K562 (cell line): Measurements from ENCODE around the gene HOPX. TPM values are rescaled to one million over a fixed set of nuclear protein-coding genes. Genes with fewer than 3 reads are reported as not detected.
A peak's percentile ranks its signal among the peaks of the same experiment; 100 is the strongest.

ENCODE experiments used
- ATAC-seq: fragments of 200-7000 bp; cut with Tn5 transposase; 3 replicates; pipeline ENCODE4 v1.9.1; 2020; ENCODE audit warnings: moderate library complexity
- BruUV-seq: library from RNA; stranded (reverse); fragments of 400-500 nt; replicated peaks from 2 replicates; lab custom pipeline; 2021; lab: Mats Ljungman, UMichigan
- CTCF ChIA-PET: fragments of 300-600 bp; formaldehyde crosslinking; extraction: SDS; loops from one replicate; lab custom pipeline; 2021; ENCODE audit warnings: low intra/inter-chr PET ratio; lab: Yijun Ruan, JAX
- POLR2A ChIA-PET: fragments of 300-600, 350-650 bp; sonication (Branson Sonifier 250); formaldehyde crosslinking; extraction: SDS; loops from one replicate; lab custom pipeline; 2021; ENCODE audit warnings: antibody characterized with exemption, inconsistent platforms; lab: Yijun Ruan, JAX
- DNase-seq, 4 experiments: peaks; one replicate each; pipeline versions ENCODE4 v3.0.0 to v3.0.0-alpha.2; 2011 to 2018; ENCODE audit warnings: low spot score in 3 of 4, mixed read lengths in 3 of 4; ENCODE audit errors: extremely low read depth in 1 of 4
- FAIRE-seq: peaks from 2 replicates; lab custom pipeline; 2011; peaks lifted over from hg19 to GRCh38; lab: Jason Lieb, UNC
- H2AFZ ChIP-seq: 2 replicates; pipeline ENCODE4 v1.6.0; 2011; ENCODE audit warnings: low read depth, low read length, control low read depth, inconsistent platforms
- H3K27ac ChIP-seq: fragments of 200-600 bp; 3 replicates; pipeline ENCODE4 v1.8.0; 2011; ENCODE audit warnings: low read depth, mild to moderate bottlenecking, control low read depth, inconsistent platforms, low read length, moderate library complexity, mixed read lengths; ENCODE audit errors: extremely low read depth
- H3K27me3 ChIP-seq, 2 experiments: fragments of 300-600 bp in 1 of 2; 2 replicates in 1 of 2; 3 replicates in 1 of 2; pipeline versions ENCODE4 v1.6.0 to v1.8.0; 2011; ENCODE audit warnings: inconsistent platforms in 2 of 2, low read length in 2 of 2, mild to moderate bottlenecking in 1 of 2, mixed read lengths in 1 of 2, moderate library complexity in 1 of 2; ENCODE audit not compliant: control insufficient read depth in 2 of 2, insufficient read depth in 2 of 2
- H3K36me3 ChIP-seq: fragments of 300-600 bp; 3 replicates; pipeline ENCODE4 v1.8.0; 2011; ENCODE audit warnings: mild to moderate bottlenecking, low read length, inconsistent platforms; ENCODE audit not compliant: control insufficient read depth, insufficient read depth
- H3K4me1 ChIP-seq, 2 experiments: fragments of 200-600 bp in 1 of 2; replicated peaks in 1 of 2; 2 replicates in 1 of 2; 3 replicates in 1 of 2; pipeline versions ENCODE4 v1.5.1 to v1.8.0; 2011; ENCODE audit warnings: inconsistent platforms in 2 of 2, low read length in 2 of 2, mild to moderate bottlenecking in 1 of 2, mixed read lengths in 1 of 2, moderate library complexity in 1 of 2; ENCODE audit not compliant: control insufficient read depth in 2 of 2, insufficient read depth in 2 of 2
- H3K4me2 ChIP-seq: 2 replicates; pipeline ENCODE4 v1.6.1; 2011; ENCODE audit warnings: low read length, control low read depth, inconsistent platforms, mixed read lengths; ENCODE audit not compliant: insufficient read depth
- H3K4me3 ChIP-seq: fragments of 200-600 bp; sonication (generic), shearing (Covaris generic); 2 replicates; pipeline ENCODE4 v1.5.1; 2016; ENCODE audit warnings: control low read depth, inconsistent platforms
- H3K79me2 ChIP-seq: fragments of 200-600 bp; 3 replicates; pipeline ENCODE4 v1.8.0; 2011; ENCODE audit warnings: low read length, inconsistent platforms; ENCODE audit not compliant: control insufficient read depth, insufficient read depth
- H3K9ac ChIP-seq, 2 experiments: 2 replicates each; pipeline versions ENCODE4 v1.6.0 to v1.6.1; 2011; ENCODE audit warnings: low read depth in 2 of 2, low read length in 2 of 2, control low read depth in 1 of 2, inconsistent platforms in 1 of 2, mild to moderate bottlenecking in 1 of 2, mixed read lengths in 1 of 2; ENCODE audit not compliant: insufficient read depth in 1 of 2
- H3K9me1 ChIP-seq: one replicate; pipeline ENCODE4 v1.6.0; 2011; ENCODE audit warnings: inconsistent platforms, mild to moderate bottlenecking, low read length, moderate library complexity; ENCODE audit not compliant: control insufficient read depth, insufficient read depth
- H3K9me3 ChIP-seq: replicated peaks from 2 replicates; pipeline ENCODE4 v1.5.1; 2011; ENCODE audit warnings: low read depth, low read length, inconsistent platforms; ENCODE audit not compliant: control insufficient read depth, insufficient read depth
- H4K20me1 ChIP-seq: replicated peaks from 2 replicates; pipeline ENCODE4 v1.6.1; 2011; ENCODE audit warnings: low read length, inconsistent platforms, mixed read lengths; ENCODE audit not compliant: control insufficient read depth, insufficient read depth
- CTCF ChIP-seq, 3 experiments: IDR thresholded peaks in 2 of 3; conservative IDR thresholded peaks in 1 of 3; 2 replicates each; pipeline ENCODE4 v1.5.1; 2011 to 2012; ENCODE audit warnings: low read length in 3 of 3, mild to moderate bottlenecking in 3 of 3, control low read depth in 2 of 3, improper control_type of control experiment in 1 of 3, inconsistent platforms in 1 of 3, low read depth in 1 of 3, mixed read lengths in 1 of 3, moderate library complexity in 1 of 3; ENCODE audit not compliant: insufficient read depth in 2 of 3
- NFYB ChIP-seq: IDR thresholded peaks from 2 replicates; pipeline ENCODE4 v1.6.1; 2011; ENCODE audit warnings: mild to moderate bottlenecking, moderate library complexity; ENCODE audit not compliant: insufficient read length; ENCODE audit errors: extremely low read depth
- WGBS: fragments of 100-300 bp; shearing (Covaris generic); methylation state at CpG from one replicate; pipeline ENCODE4 v1.1.6; 2016; ENCODE audit warnings: low coverage, mixed read lengths; ENCODE audit not compliant: insufficient coverage; ENCODE audit errors: missing lambda C conversion rate; 5-methylcytosine and 5-hydroxymethylcytosine counted together
- in situ Hi-C: fragments of 300-500 bp; cut with MboI; formaldehyde crosslinking; loops from 4 replicates; pipeline ENCODE4 v1.15.0; 2018; ENCODE audit warnings: inconsistent platforms, mixed read lengths
- intact Hi-C: fragments of 100-400 bp; cut with micrococcal nuclease; formaldehyde crosslinking; loops from 2 replicates; pipeline ENCODE4 v1.14.2; 2022
- polyA plus RNA-seq, 8 experiments: library from polyadenylated mRNA; depleted of rRNA in 4 of 8; stranded (reverse) in 5 of 8; unstranded in 3 of 8; fragments of >200 nt; fragmentation: Nextera tagmentation in 2 of 8; fragmentation: Illumina TruSeq in 1 of 8; extraction: Ambion mirVana in 2 of 8; extraction: Trizol in 1 of 8; gene quantifications; 2 replicates each; pipeline versions ENCODE4 v1.2.1 to v1.2.3, GENCODE V29; 2011 to 2014; ENCODE audit warnings: inconsistent platforms in 1 of 8, missing spikeins in 1 of 8
- total RNA-seq, 7 experiments: library from RNA; depleted of rRNA in 6 of 7; stranded (reverse); fragments of >200 nt in 6 of 7; fragmentation: Illumina TruSeq in 2 of 7; extraction: Trizol in 2 of 7; gene quantifications; 2 replicates each; pipeline versions ENCODE4 v1.2.1 to v1.2.3, GENCODE V29; 2011 to 2021; ENCODE audit warnings: low replicate concordance in 1 of 7

The HOPX gene
- total and polyA plus RNA-seq, 9 of the 15 experiments (the other 6 are each of a cell fraction or from before 2014, with no cell fraction given) = 0.24 TPM; not detected in 8

DNA sequence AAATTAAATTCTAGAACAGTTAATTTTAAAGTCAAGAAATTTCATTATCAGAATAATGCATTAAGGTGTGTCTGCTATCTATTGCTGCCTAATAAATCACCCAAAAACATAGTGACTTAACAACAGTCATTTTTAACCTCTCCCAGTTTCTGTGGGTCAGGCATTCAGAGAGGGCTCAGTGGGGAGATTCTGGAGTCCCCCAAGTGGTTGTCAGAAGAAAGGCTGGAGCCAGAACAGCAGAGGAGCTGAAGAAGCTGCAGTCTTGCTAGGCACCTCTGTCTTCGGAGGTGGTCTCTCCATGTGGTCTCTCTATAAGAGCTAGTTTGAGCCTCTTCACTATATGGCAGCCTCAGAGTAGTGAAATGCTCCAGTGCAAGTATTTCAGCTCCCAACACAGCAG lies 9.3 kb upstream of the HOPX start:
- Histone ChIP-seq H3K4me1 (no peaks in the 10 kb centered on the region), H3K9me3 (no peaks in the 10 kb centered on the region), H3K9me1 (no peaks in the 10 kb centered on the region), H3K4me3 (no peak overlapping the region), H4K20me1 (no peaks in the 10 kb centered on the region), H3K36me3 (no peaks in the 10 kb centered on the region), H3K9ac (no peak overlapping the region), H3K79me2 (no peaks in the 10 kb centered on the region), H3K27ac (no peak overlapping the region), H3K27me3 (peaks cover 5 to 10% of the 10 kb centered on the region in 2 experiments; a peak in 4 of 5 replicates), H3K4me2 (no peak overlapping the region), H2AFZ (no peak overlapping the region)
- TF ChIP-seq CTCF (IDR thresholded peaks at IDR 0.05 in 2 of 3, conservative IDR thresholded peaks at IDR 0.05 in 1 of 3; ENCODE audit: insufficient read depth in 2 of 3, low read depth in 1 of 3, low read length in 3 of 3) = 0 out of 6 replicates have a peak, but pooled peaks of 1 of the 3 experiments have one; percentile 9
- no peak for TF ChIP-seq NFYB
- no peak for FAIRE-seq
- in situ Hi-C loops = no loop called here
- BruUV-seq = no TSS peak
- POLR2A ChIA-PET = no interaction called here
- intact Hi-C loops = no loop called here
- peak; percentile 72; the same call in 2 of the 3 replicates for ATAC-seq
- 0% methylated on average over 1 of the region's 1 CpG for WGBS
- CTCF ChIA-PET = interaction anchor here (0.7 kb wide), 1 partner anchor 94 kb away, joined by 3 read pairs; no protein-coding TSS in a partner anchor
- peak in 1 of 4 experiments; percentile 3 for DNase-seq
